HEK293T (cell line): Measurements from ENCODE around the gene PNMA8B.

Source experiments
- CTCF ChIA-PET: fragments of 350-600 bp; formaldehyde crosslinking; extraction: SDS; loops from one replicate; lab custom pipeline; 2021; ENCODE audit warnings: antibody characterized with exemption, inconsistent platforms; lab: Yijun Ruan, JAX
- POLR2A ChIA-PET: fragments of 350-600 bp; formaldehyde crosslinking; extraction: SDS; loops from one replicate; lab custom pipeline; 2020; ENCODE audit warnings: antibody characterized with exemption, inconsistent platforms; lab: Yijun Ruan, JAX
- DNase-seq: peaks from one replicate; pipeline ENCODE4 v3.0.0; 2012; ENCODE audit warnings: mixed read lengths; ENCODE audit errors: extremely low spot score
- ARNT ChIP-seq: fragments of 450-650 bp; IDR thresholded peaks from 2 replicates; pipeline ENCODE4 v1.6.1; 2017; ENCODE audit warnings: mild to moderate bottlenecking
- BHLHE40 ChIP-seq: fragments of 450-650 bp; IDR thresholded peaks from 2 replicates; pipeline ENCODE4 v1.6.1; 2016; ENCODE audit warnings: mild to moderate bottlenecking, moderate library complexity, borderline replicate concordance
- CTBP1 ChIP-seq: fragments of 450-650 bp; IDR thresholded peaks from 2 replicates; pipeline ENCODE4 v1.6.1; 2016; ENCODE audit warnings: borderline replicate concordance
- ELF4 ChIP-seq: fragments of 450-650 bp; IDR thresholded peaks from 2 replicates; pipeline ENCODE4 v1.6.1; 2017; ENCODE audit warnings: antibody characterized with exemption
- FOXA1 ChIP-seq: fragments of 450-650 bp; IDR thresholded peaks from 2 replicates; pipeline ENCODE4 v1.6.1; 2016; ENCODE audit warnings: mild to moderate bottlenecking
- FOXK2 ChIP-seq: fragments of 450-650 bp; IDR thresholded peaks from 2 replicates; pipeline ENCODE4 v1.6.1; 2016; ENCODE audit warnings: mild to moderate bottlenecking
- FOXM1 ChIP-seq: fragments of 450-650 bp; IDR thresholded peaks from 2 replicates; pipeline ENCODE4 v1.6.1; 2017; ENCODE audit warnings: mild to moderate bottlenecking, borderline replicate concordance
- HDGF ChIP-seq: fragments of 450-650 bp; IDR thresholded peaks from 2 replicates; pipeline ENCODE4 v1.6.1; 2017; ENCODE audit warnings: antibody characterized with exemption, borderline replicate concordance
- L3MBTL2 ChIP-seq: fragments of 450-650 bp; conservative IDR thresholded peaks from 2 replicates; pipeline ENCODE4 v1.6.1; 2016; ENCODE audit warnings: mild to moderate bottlenecking
- LEF1 ChIP-seq: fragments of 450-650 bp; IDR thresholded peaks from 2 replicates; pipeline ENCODE4 v1.6.1; 2017; ENCODE audit warnings: mild to moderate bottlenecking, borderline replicate concordance
- NFRKB ChIP-seq: fragments of 450-650 bp; IDR thresholded peaks from 2 replicates; pipeline ENCODE4 v1.6.1; 2016; ENCODE audit warnings: mild to moderate bottlenecking, moderate library complexity
- PKNOX1 ChIP-seq: fragments of 450-650 bp; IDR thresholded peaks from 2 replicates; pipeline ENCODE4 v1.6.1; 2016
- SP1 ChIP-seq: fragments of 450-650 bp; IDR thresholded peaks from 2 replicates; pipeline ENCODE4 v1.6.1; 2017
- SUZ12 ChIP-seq: fragments of 450-650 bp; IDR thresholded peaks from 2 replicates; pipeline ENCODE4 v1.6.1; 2016; ENCODE audit warnings: mild to moderate bottlenecking
- TARDBP ChIP-seq: fragments of 450-650 bp; IDR thresholded peaks from 2 replicates; pipeline ENCODE4 v1.6.1; 2016
- ZNF384 ChIP-seq: fragments of 450-650 bp; IDR thresholded peaks from 2 replicates; pipeline ENCODE4 v1.6.1; 2016

Gene PNMA8B

GRCh38 chr19:46448601-46449000, 47.1 kb downstream of the PNMA8B start:
- CTCF ChIA-PET, result no interaction called here
- TF ChIP-seq SUZ12 (no peak), FOXK2 (no peak), LEF1 (no peak), BHLHE40 (no peak), HDGF (no peak), CTBP1 (no peak), ZNF384 (no peak), ELF4 (no peak), NFRKB (no peak), PKNOX1 (no peak), TARDBP (no peak), L3MBTL2 (no peak)
- DNase-seq, result no peak
- POLR2A ChIA-PET, result no interaction called here

- TF ChIP-seq HDGF, result no peak
- TF ChIP-seq FOXM1, result no peak
- TF ChIP-seq ARNT, result no peak
- TF ChIP-seq SUZ12, result no peak
- no peak for TF ChIP-seq TARDBP
- no peak for TF ChIP-seq NFRKB
- TF ChIP-seq FOXA1, result no peak
- no peak for DNase-seq
- POLR2A ChIA-PET, result no interaction called here
- CTCF ChIA-PET, result no interaction called here
These were observed 47.8 kb downstream of the PNMA8B start for GRCh38 chr19:46447824-46448223.

- ChIA-PET CTCF (no interaction called here), POLR2A (no interaction called here)
- TF ChIP-seq SUZ12, result no peak
- TF ChIP-seq PKNOX1, result no peak
- TF ChIP-seq FOXK2, result no peak
- TF ChIP-seq SP1, result no peak
- TF ChIP-seq HDGF, result no peak
- TF ChIP-seq L3MBTL2, result no peak
- no peak for TF ChIP-seq ELF4
- TF ChIP-seq FOXA1, result no peak
- TF ChIP-seq TARDBP, result no peak
- no peak for TF ChIP-seq FOXM1
- TF ChIP-seq BHLHE40, result no peak
- no peak for TF ChIP-seq LEF1
- TF ChIP-seq ZNF384, result no peak
- TF ChIP-seq ARNT, result no peak
- TF ChIP-seq CTBP1, result no peak
- no peak for TF ChIP-seq NFRKB
- no peak for DNase-seq
These were observed 48.7 kb downstream of the PNMA8B start for GRCh38 chr19:46447006-46447405.

- POLR2A ChIA-PET, result no interaction called here
- TF ChIP-seq CTBP1, result no peak
- TF ChIP-seq SUZ12, result no peak
- TF ChIP-seq ZNF384, result no peak
- TF ChIP-seq TARDBP, result no peak
- no peak for TF ChIP-seq ARNT
- no peak for TF ChIP-seq ELF4
- TF ChIP-seq NFRKB, result no peak
- no peak for TF ChIP-seq FOXA1
- no peak for TF ChIP-seq FOXK2
- TF ChIP-seq PKNOX1, result no peak
- CTCF ChIA-PET, result no interaction called here
- DNase-seq, result no peak
These were observed 49.6 kb downstream of the PNMA8B start for GRCh38 chr19:46446021-46446420.

- no peak for TF ChIP-seq LEF1
- TF ChIP-seq CTBP1, result no peak
- TF ChIP-seq SP1, result no peak
- TF ChIP-seq SUZ12, result no peak
- no peak for TF ChIP-seq ZNF384
- POLR2A ChIA-PET, result no interaction called here
- CTCF ChIA-PET, result interaction anchor here (1.1 kb wide), 1 partner anchor 48 kb away, joined by 3 read pairs; no protein-coding TSS in a partner anchor
- no peak for DNase-seq
These were observed 52.7 kb downstream of the PNMA8B start for GRCh38 chr19:46442808-46443450.

GRCh38 chr19:46441866-46442265, 53.8 kb downstream of the PNMA8B start:
- ChIA-PET CTCF (no interaction called here), POLR2A (no interaction called here)
- TF ChIP-seq TARDBP, result no peak
- no peak for TF ChIP-seq BHLHE40
- DNase-seq, result no peak
